H1 (cell line): Measurements from ENCODE around the gene ZIC3. TPM values are rescaled to one million over a fixed set of nuclear protein-coding genes. Genes with fewer than 3 reads are reported as not detected.
A peak's percentile ranks its signal among the peaks of the same experiment; 100 is the strongest.

Source experiments
- CTCF ChIA-PET: fragments of 300-600 bp; sonication (Branson Sonifier 250); formaldehyde crosslinking; loops from one replicate; lab custom pipeline; 2021; ENCODE audit not compliant: partially characterized antibody; lab: Charles Lee
- POLR2A ChIA-PET: fragments of 300-600 bp; sonication (Branson Sonifier 250); formaldehyde crosslinking; loops from one replicate; lab custom pipeline; 2021; ENCODE audit warnings: inconsistent platforms; ENCODE audit not compliant: partially characterized antibody; lab: Charles Lee
- DNase-seq, 2 experiments: peaks; one replicate each; pipeline versions ENCODE4 v3.0.0 to v3.0.0-alpha.2; 2010 to 2022; ENCODE audit warnings: low spot score in 2 of 2, low read depth in 1 of 2, mixed read lengths in 1 of 2
- FAIRE-seq: peaks from 2 replicates; lab custom pipeline; 2011; peaks lifted over from hg19 to GRCh38; lab: Jason Lieb, UNC
- H2AFZ ChIP-seq: 2 replicates; pipeline ENCODE4 v1.8.1; 2012; ENCODE audit warnings: low read length, inconsistent platforms
- H2AK5ac ChIP-seq: 2 replicates; pipeline ENCODE4 v1.6.1; 2013; ENCODE audit warnings: low read depth, low read length
- H2BK120ac ChIP-seq: replicated peaks from 2 replicates; pipeline ENCODE3; 2013; ENCODE audit warnings: low read depth, low read length, inconsistent platforms
- H2BK12ac ChIP-seq: 2 replicates; pipeline ENCODE4 v1.6.1; 2013; ENCODE audit warnings: low read depth, low read length
- H2BK15ac ChIP-seq: 2 replicates; pipeline ENCODE4 v1.6.1; 2013; ENCODE audit warnings: low read length
- H2BK20ac ChIP-seq: 2 replicates; pipeline ENCODE4 v1.6.1; 2013; ENCODE audit warnings: low read length
- H2BK5ac ChIP-seq: 2 replicates; pipeline ENCODE4 v1.6.1; 2013; ENCODE audit warnings: low read depth, low read length
- H3K14ac ChIP-seq: 2 replicates; pipeline ENCODE4 v1.6.1; 2013; ENCODE audit warnings: inconsistent platforms; ENCODE audit not compliant: insufficient read length
- H3K18ac ChIP-seq: 2 replicates; pipeline ENCODE4 v1.6.1; 2013; ENCODE audit warnings: low read length; ENCODE audit errors: extremely low read depth
- H3K23ac ChIP-seq: 2 replicates; pipeline ENCODE4 v1.6.1; 2013; ENCODE audit warnings: inconsistent platforms; ENCODE audit not compliant: insufficient read length
- H3K23me2 ChIP-seq: 2 replicates; pipeline ENCODE4 v1.6.1; 2013; ENCODE audit warnings: low read depth, low read length
- H3K27ac ChIP-seq: 2 replicates; pipeline ENCODE4 v1.6.1; 2011; ENCODE audit warnings: low read depth, low read length, inconsistent platforms
- H3K27me3 ChIP-seq, 4 experiments: replicated peaks in 1 of 4; 1 replicate in 1 of 4; 2 replicates in 3 of 4; pipeline versions ENCODE4 v1.6.1 to v1.8.1; 2011 to 2013; ENCODE audit warnings: low read length in 3 of 4, mild to moderate bottlenecking in 3 of 4, inconsistent platforms in 2 of 4, mixed read lengths in 2 of 4, moderate library complexity in 1 of 4; ENCODE audit not compliant: control insufficient read depth in 3 of 4, insufficient read depth in 3 of 4; ENCODE audit errors: extremely low read depth in 1 of 4
- H3K36me3 ChIP-seq, 4 experiments: 2 replicates each; pipeline versions ENCODE4 v1.6.1 to v1.8.1; 2011 to 2013; ENCODE audit warnings: mild to moderate bottlenecking in 4 of 4, low read length in 3 of 4, moderate library complexity in 2 of 4, control low read depth in 1 of 4, inconsistent platforms in 1 of 4; ENCODE audit not compliant: insufficient read depth in 4 of 4, control insufficient read depth in 2 of 4
- H3K4ac ChIP-seq: replicated peaks from 2 replicates; pipeline ENCODE3; 2013; ENCODE audit warnings: low read length, low read depth, mixed read lengths, inconsistent platforms; ENCODE audit not compliant: insufficient read length
- H3K4me1 ChIP-seq, 4 experiments: replicated peaks in 1 of 4; 1 replicate in 1 of 4; 2 replicates in 3 of 4; pipeline versions ENCODE4 v1.6.1 to v1.8.1; 2011 to 2013; ENCODE audit warnings: low read length in 3 of 4, inconsistent platforms in 2 of 4, mixed read lengths in 1 of 4; ENCODE audit not compliant: insufficient read depth in 4 of 4, control insufficient read depth in 3 of 4
- H3K4me2 ChIP-seq, 2 experiments: 2 replicates each; pipeline versions ENCODE4 v1.6.1 to v1.8.1; 2011 to 2013; ENCODE audit warnings: low read depth in 2 of 2, low read length in 2 of 2, control low read depth in 1 of 2, inconsistent platforms in 1 of 2, mild to moderate bottlenecking in 1 of 2; ENCODE audit not compliant: insufficient read depth in 1 of 2
- H3K4me3 ChIP-seq, 4 experiments: fragments of 200-600, 300-600 bp in 1 of 4; sonication (generic), shearing (Covaris generic), sonication (Bioruptor Twin) in 1 of 4; 2 replicates each; pipeline versions ENCODE4 v1.5.1 to v1.8.1; 2011 to 2016; ENCODE audit warnings: low read length in 4 of 4, low read depth in 3 of 4, control low read depth in 2 of 4, inconsistent platforms in 2 of 4, mild to moderate bottlenecking in 2 of 4, mixed read lengths in 1 of 4, moderate library complexity in 1 of 4; ENCODE audit not compliant: insufficient read depth in 2 of 4; ENCODE audit errors: extremely low read depth in 1 of 4
- H3K56ac ChIP-seq: replicated peaks from 2 replicates; pipeline ENCODE3; 2013; ENCODE audit warnings: low read depth, mild to moderate bottlenecking, mixed read lengths, low read length, inconsistent platforms; ENCODE audit not compliant: insufficient read length
- H3K79me1 ChIP-seq: 2 replicates; pipeline ENCODE4 v1.6.1; 2013; ENCODE audit warnings: low read depth, low read length, control low read depth
- H3K79me2 ChIP-seq, 2 experiments: 2 replicates each; pipeline versions ENCODE4 v1.6.1 to v1.8.1; 2012 to 2013; ENCODE audit warnings: low read length in 2 of 2, mild to moderate bottlenecking in 2 of 2, inconsistent platforms in 1 of 2; ENCODE audit not compliant: insufficient read depth in 2 of 2, control insufficient read depth in 1 of 2
- H3K9ac ChIP-seq, 4 experiments: replicated peaks in 1 of 4; 1 replicate in 1 of 4; 2 replicates in 3 of 4; pipeline versions ENCODE4 v1.6.1 to v1.8.1; 2011 to 2013; ENCODE audit warnings: low read depth in 3 of 4, low read length in 3 of 4, control low read depth in 2 of 4, mild to moderate bottlenecking in 2 of 4, moderate library complexity in 2 of 4, inconsistent platforms in 1 of 4; ENCODE audit errors: extremely low read depth in 1 of 4
- H3K9me3 ChIP-seq, 2 experiments: 2 replicates each; pipeline versions ENCODE4 v1.6.1 to v1.8.1; 2012 to 2013; ENCODE audit warnings: mild to moderate bottlenecking in 2 of 2, moderate library complexity in 2 of 2, control low read depth in 1 of 2, inconsistent platforms in 1 of 2, low read depth in 1 of 2, low read length in 1 of 2, mixed read lengths in 1 of 2; ENCODE audit not compliant: insufficient read depth in 2 of 2
- H4K20me1 ChIP-seq, 2 experiments: replicated peaks in 1 of 2; 2 replicates each; pipeline versions ENCODE3 to v1.8.1; 2011 to 2013; ENCODE audit warnings: inconsistent platforms in 2 of 2, low read length in 2 of 2, mild to moderate bottlenecking in 1 of 2; ENCODE audit not compliant: insufficient read depth in 2 of 2, control insufficient read depth in 1 of 2
- H4K5ac ChIP-seq: 2 replicates; pipeline ENCODE4 v1.6.1; 2013; ENCODE audit warnings: low read length, low read depth, mixed read lengths, inconsistent platforms; ENCODE audit not compliant: insufficient read length
- H4K8ac ChIP-seq: 2 replicates; pipeline ENCODE4 v1.8.0; 2013; ENCODE audit warnings: mild to moderate bottlenecking, moderate library complexity, low read length, inconsistent platforms; ENCODE audit not compliant: insufficient read depth; ENCODE audit errors: extremely low read depth
- H4K91ac ChIP-seq: replicated peaks from 2 replicates; pipeline ENCODE3; 2013; ENCODE audit warnings: low read length, mixed read lengths, inconsistent platforms; ENCODE audit not compliant: insufficient read length
- ASH2L ChIP-seq: fragments of 200-600, 300-600 bp; sonication (generic); IDR thresholded peaks from one replicate; pipeline ENCODE4 v1.7.1; 2017; ENCODE audit warnings: low read length
- CEBPB ChIP-seq: IDR thresholded peaks from 2 replicates; pipeline ENCODE4 v1.6.1; 2012; ENCODE audit warnings: low read depth, low read length
- E2F6 ChIP-seq: IDR thresholded peaks from 2 replicates; pipeline ENCODE4 v1.6.1; 2012; ENCODE audit warnings: inconsistent platforms
- EGR1 ChIP-seq: IDR thresholded peaks from 2 replicates; pipeline ENCODE4 v1.6.1; 2011; ENCODE audit warnings: low read depth, low read length, borderline replicate concordance
- RNF2 ChIP-seq: fragments of 200-900, 300-1000 bp; sonication (generic); IDR thresholded peaks from 2 replicates; pipeline ENCODE4 v1.7.1; 2016; ENCODE audit warnings: borderline replicate concordance, low read depth, mild to moderate bottlenecking, antibody characterized with exemption, low read length; ENCODE audit not compliant: poor library complexity, severe bottlenecking; ENCODE audit errors: missing control alignments
- SRF ChIP-seq: IDR thresholded peaks from 2 replicates; pipeline ENCODE4 v1.6.1; 2011; ENCODE audit warnings: mild to moderate bottlenecking, low read depth, low read length, moderate library complexity
- SUZ12 ChIP-seq: fragments of 200-600 bp; sonication (generic); IDR thresholded peaks from 2 replicates; pipeline ENCODE4 v1.6.1; 2012; ENCODE audit warnings: mild to moderate bottlenecking, inconsistent platforms, low read length, moderate library complexity, mixed read lengths
- TAF1 ChIP-seq: IDR thresholded peaks from 2 replicates; pipeline ENCODE4 v1.6.1; 2011; ENCODE audit warnings: mild to moderate bottlenecking, low read depth, low read length
- WGBS, 2 experiments: shearing (Covaris generic) in 1 of 2; methylation state at CpG; one replicate each; pipeline versions ENCODE4 v1.1.6 to v1.1.7; 2013 to 2015; ENCODE audit warnings: low lambda C conversion rate in 2 of 2, mixed read lengths in 2 of 2, inconsistent platforms in 1 of 2, low coverage in 1 of 2, missing lambda C conversion rate in 1 of 2; ENCODE audit not compliant: insufficient replicate concordance in 2 of 2, insufficient coverage in 1 of 2, insufficient read length in 1 of 2; ENCODE audit errors: extremely low coverage in 1 of 2, missing lambda C conversion rate in 1 of 2; 5-methylcytosine and 5-hydroxymethylcytosine counted together
- polyA plus RNA-seq, 7 experiments: library from polyadenylated mRNA; depleted of rRNA in 3 of 7; stranded (reverse) in 5 of 7; unstranded in 2 of 7; fragments of >200 nt in 5 of 7; fragments of 200-250 nt in 2 of 7; gene quantifications; 1 replicate in 5 of 7; 2 replicates in 1 of 7; 4 replicates in 1 of 7; pipeline versions ENCODE4 v1.2.1 to v1.2.3, GENCODE V29; 2011 to 2013; ENCODE audit warnings: missing spikeins in 2 of 7, mixed read lengths in 2 of 7
- total RNA-seq: library from RNA; stranded (reverse); fragmentation: NEBNext Ultra II Directional; extraction: Animal tissue kit (Norgen Biotek cat#: 25700); gene quantifications from 2 replicates; pipeline ENCODE4 v1.2.1, GENCODE V29; 2021
- TF ChIP-seq, protein P1 (sequence below): IDR thresholded peaks from 2 replicates; pipeline ENCODE4 v1.6.1; 2012; ENCODE audit warnings: inconsistent platforms

The ZIC3 gene
- total and polyA plus RNA-seq, 2 of the 8 experiments (the other 6 are each of a cell fraction or from before 2014, with no cell fraction given): 53.7 to 73.1 TPM

GRCh38 chrX:137547291-137547690 lies 18.6 kb upstream of the ZIC3 start:
- H3K79me1 ChIP-seq: no peaks in the 10 kb centered on the region
- no peak overlapping the region for H4K91ac ChIP-seq
- no peak overlapping the region for H2BK15ac ChIP-seq
- H3K23me2 ChIP-seq: peaks cover 6% of the 10 kb centered on the region; the same call in 1 of the 2 replicates
- H3K18ac ChIP-seq: peak overlapping the region; percentile 95
- H3K9me3 ChIP-seq: no peaks in the 10 kb centered on the region
- no peak overlapping the region for H2BK20ac ChIP-seq
- no peak overlapping the region for H4K5ac ChIP-seq
- ChIA-PET POLR2A (interaction anchor here (0.6 to 7.8 kb wide), 3 partner anchors 19 to 627 kb away, joined by 3 to 105 read pairs (median 6); partner anchors contain the start of gene ZIC3), CTCF (interaction anchor here (0.8 to 7.8 kb wide), 5 partner anchors 14 to 378 kb away, joined by 3 to 29 read pairs (median 4); no protein-coding TSS in a partner anchor)
- 3% methylated on average over 13 of the region's 28 CpGs; no CpG with 5 or more reads in 1 of the 2 experiments for WGBS, 2 experiments
- no peak overlapping the region for H3K9ac ChIP-seq
- no peaks in the 10 kb centered on the region for H4K20me1 ChIP-seq
- H3K56ac ChIP-seq: no peak overlapping the region
- peak overlapping the region; percentile 29 to 62 (median 40); a peak in 6 of 8 replicates for H3K4me3 ChIP-seq
- H3K79me2 ChIP-seq: no peaks in the 10 kb centered on the region
- no peak overlapping the region for H2AK5ac ChIP-seq
- no peak overlapping the region for H4K8ac ChIP-seq
- H2BK12ac ChIP-seq: no peak overlapping the region
- no peak overlapping the region for H3K4ac ChIP-seq
- DNase-seq: peak in 1 of 2 experiments; percentile 52
- no peaks in the 10 kb centered on the region for H3K36me3 ChIP-seq
- H3K27ac ChIP-seq: no peak overlapping the region
- H3K4me1 ChIP-seq: peaks cover 7 to 23% (median 16%) of the 10 kb centered on the region in 4 experiments; a peak in 6 of 7 replicates
- H2BK5ac ChIP-seq: no peak overlapping the region
- H2BK120ac ChIP-seq: no peak overlapping the region
- peak; percentile 57 for FAIRE-seq
- H3K4me2 ChIP-seq: peak overlapping the region; percentile 67 to 96
- no peak overlapping the region for H3K14ac ChIP-seq
- H3K23ac ChIP-seq: no peak overlapping the region
- H2AFZ ChIP-seq: no peak overlapping the region
- TF ChIP-seq EGR1 (no peak), CEBPB (no peak), SUZ12 (peak; percentile 30; the same call in 1 of the 2 replicates), SRF (no peak), E2F6 (peak; percentile 85), TAF1 (no peak), ASH2L (peak; percentile 31), RNF2 (peak; percentile 40)
- TF ChIP-seq, protein P1, sequence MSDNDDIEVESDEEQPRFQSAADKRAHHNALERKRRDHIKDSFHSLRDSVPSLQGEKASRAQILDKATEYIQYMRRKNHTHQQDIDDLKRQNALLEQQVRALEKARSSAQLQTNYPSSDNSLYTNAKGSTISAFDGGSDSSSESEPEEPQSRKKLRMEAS: peak; percentile 80
- peaks cover 30 to 55% (median 48%) of the 10 kb centered on the region in 4 experiments for H3K27me3 ChIP-seq
